Measurements from ENCODE around the gene DNMT3A.
A peak's percentile ranks its signal among the peaks of the same experiment; 100 is the strongest.

DNMT3A gene

GRCh38 chr2:25341753-25342371 is at the start of gene DNMT3A:
TSS of gene DNMT3A (minus strand) at chr2:25341925. CDS start at chr2:25313984, 27,941 bp downstream.
- peaks cover 2% of the 10 kb centered on the region; the same call in 1 of the 2 replicates for H3K4me1 ChIP-seq (ENCODE audit: control insufficient read depth, insufficient read depth, low read length)
- no peaks in the 10 kb centered on the region for H3K9me3 ChIP-seq (ENCODE audit: control insufficient read depth, insufficient read depth, low read length)
- no peak for DNase-seq (ENCODE audit: low read depth, low spot score)
- H3K27ac ChIP-seq (ENCODE audit: low read length): no peak within 1 kb of the TSS
- no peaks in the 10 kb centered on the region for H3K36me3 ChIP-seq (ENCODE audit: control insufficient read depth, insufficient read depth, low read length)
- no CpG with 5 or more reads among the region's 100 CpGs for WGBS (ENCODE audit: insufficient coverage, insufficient read length)
- peaks cover 4% of the 10 kb centered on the region; the same call in 1 of the 2 replicates for H3K27me3 ChIP-seq (ENCODE audit: control insufficient read depth, insufficient read depth, low read length)
- peak within 1 kb of the TSS; percentile 46; the same call in 1 of the 2 replicates for H3K4me3 ChIP-seq (ENCODE audit: low read length)

DNA sequence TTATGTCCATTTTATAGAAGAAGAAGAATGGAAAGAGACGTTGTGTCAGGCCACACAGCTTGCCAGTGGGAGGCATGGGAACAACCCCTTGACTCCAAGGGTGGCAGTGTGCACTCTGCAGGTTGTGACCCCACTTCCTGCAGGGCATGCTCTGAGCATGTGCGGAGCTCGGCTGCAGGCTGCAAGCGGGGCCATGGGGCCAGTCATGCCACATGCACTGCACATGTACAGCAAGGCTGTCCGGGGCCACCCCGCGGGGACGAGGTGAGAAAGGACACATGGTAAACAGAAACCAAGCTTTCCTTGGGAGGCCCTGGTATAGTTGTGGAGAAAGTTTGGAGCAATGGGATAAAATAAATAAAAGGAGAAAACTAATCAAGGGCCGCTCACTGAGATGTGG is 47.4 kb upstream of the DNMT3A start:
- H3K9me3 ChIP-seq (ENCODE audit: control insufficient read depth, insufficient read depth, low read length): no peaks in the 10 kb centered on the region
- no peaks in the 10 kb centered on the region for H3K27me3 ChIP-seq (ENCODE audit: control insufficient read depth, insufficient read depth, low read length)
- H3K4me3 ChIP-seq (ENCODE audit: low read length): no peak overlapping the region
- no peaks in the 10 kb centered on the region for H3K36me3 ChIP-seq (ENCODE audit: control insufficient read depth, insufficient read depth, low read length)
- no CpG with 5 or more reads among the region's 9 CpGs for WGBS (ENCODE audit: insufficient coverage, insufficient read length)
- H3K27ac ChIP-seq (ENCODE audit: low read length): no peak overlapping the region
- no peaks in the 10 kb centered on the region for H3K4me1 ChIP-seq (ENCODE audit: control insufficient read depth, insufficient read depth, low read length)
- no peak for DNase-seq (ENCODE audit: low read depth, low spot score)

DNA sequence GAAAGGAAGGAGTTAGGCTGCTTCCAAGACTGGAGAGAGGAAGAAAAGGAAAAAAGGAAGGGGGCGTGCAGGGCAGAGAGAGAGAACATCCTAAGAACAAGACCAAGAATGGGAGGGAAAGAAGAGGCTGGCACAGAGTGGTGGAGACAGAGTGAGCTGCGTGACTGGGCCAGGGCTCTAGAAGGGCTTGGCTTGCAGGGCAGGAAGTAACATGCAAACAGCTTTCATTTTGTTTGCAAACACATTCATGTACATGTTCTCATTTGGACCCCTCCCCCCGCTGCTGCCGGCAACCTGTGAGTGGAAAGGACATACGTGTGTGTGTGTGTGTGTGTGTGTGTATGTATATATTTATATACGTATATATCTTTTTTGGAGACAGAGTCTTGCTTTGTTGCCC is 46.8 kb upstream of the DNMT3A start:
- no peaks in the 10 kb centered on the region for H3K36me3 ChIP-seq (ENCODE audit: control insufficient read depth, insufficient read depth, low read length)
- no peak for DNase-seq (ENCODE audit: low read depth, low spot score)
- H3K4me1 ChIP-seq (ENCODE audit: control insufficient read depth, insufficient read depth, low read length): no peaks in the 10 kb centered on the region
- WGBS (ENCODE audit: insufficient coverage, insufficient read length): no CpG with 5 or more reads among the region's 6 CpGs
- no peaks in the 10 kb centered on the region for H3K27me3 ChIP-seq (ENCODE audit: control insufficient read depth, insufficient read depth, low read length)
- no peak overlapping the region for H3K27ac ChIP-seq (ENCODE audit: low read length)
- H3K4me3 ChIP-seq (ENCODE audit: low read length): no peak overlapping the region
- no peaks in the 10 kb centered on the region for H3K9me3 ChIP-seq (ENCODE audit: control insufficient read depth, insufficient read depth, low read length)

- DNase-seq (ENCODE audit: low read depth, low spot score): no peak
- Histone ChIP-seq H3K4me3 (ENCODE audit: low read length) (no peak overlapping the region), H3K27me3 (ENCODE audit: control insufficient read depth, insufficient read depth, low read length) (no peaks in the 10 kb centered on the region), H3K27ac (ENCODE audit: low read length) (no peak overlapping the region), H3K36me3 (ENCODE audit: control insufficient read depth, insufficient read depth, low read length) (no peaks in the 10 kb centered on the region), H3K4me1 (ENCODE audit: control insufficient read depth, insufficient read depth, low read length) (no peaks in the 10 kb centered on the region), H3K9me3 (ENCODE audit: control insufficient read depth, insufficient read depth, low read length) (no peaks in the 10 kb centered on the region)
- no CpG with 5 or more reads among the region's 17 CpGs for WGBS (ENCODE audit: insufficient coverage, insufficient read length)
Measured at GRCh38 chr2:25387876-25388449, 46.2 kb upstream of the DNMT3A start.

- H3K27me3 ChIP-seq (ENCODE audit: control insufficient read depth, insufficient read depth, low read length): no peaks in the 10 kb centered on the region
- no peak overlapping the region for H3K4me3 ChIP-seq (ENCODE audit: low read length)
- H3K4me1 ChIP-seq (ENCODE audit: control insufficient read depth, insufficient read depth, low read length): no peaks in the 10 kb centered on the region
- H3K27ac ChIP-seq (ENCODE audit: low read length): no peak overlapping the region
- no peaks in the 10 kb centered on the region for H3K36me3 ChIP-seq (ENCODE audit: control insufficient read depth, insufficient read depth, low read length)
- no CpG with 5 or more reads among the region's 19 CpGs for WGBS (ENCODE audit: insufficient coverage, insufficient read length)
- no peaks in the 10 kb centered on the region for H3K9me3 ChIP-seq (ENCODE audit: control insufficient read depth, insufficient read depth, low read length)
- no peak for DNase-seq (ENCODE audit: low read depth, low spot score)
Measured at GRCh38 chr2:25386971-25387875, 45.5 kb upstream of the DNMT3A start.

DNA sequence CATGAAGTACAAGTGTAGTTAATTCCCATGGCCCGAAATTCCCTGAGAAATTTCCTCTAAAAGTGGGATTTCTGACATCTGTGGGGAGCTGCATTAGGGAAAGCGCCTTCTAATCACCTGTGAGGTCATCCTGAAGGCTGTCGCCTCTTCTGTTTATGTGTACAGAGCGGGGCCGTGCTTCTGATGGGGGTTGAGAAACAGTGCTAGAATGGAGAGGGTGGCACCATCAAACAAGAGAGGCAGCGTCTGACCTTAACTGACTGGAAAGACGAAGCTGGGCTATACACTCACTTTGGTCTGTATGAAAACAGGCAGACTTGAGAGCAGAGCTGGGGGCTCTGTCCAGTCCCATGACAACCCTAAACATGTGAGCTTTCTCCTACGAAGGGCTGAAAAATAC is 44.2 kb upstream of the DNMT3A start:
- no peaks in the 10 kb centered on the region for H3K36me3 ChIP-seq (ENCODE audit: control insufficient read depth, insufficient read depth, low read length)
- no peak overlapping the region for H3K4me3 ChIP-seq (ENCODE audit: low read length)
- H3K27me3 ChIP-seq (ENCODE audit: control insufficient read depth, insufficient read depth, low read length): no peaks in the 10 kb centered on the region
- no peaks in the 10 kb centered on the region for H3K9me3 ChIP-seq (ENCODE audit: control insufficient read depth, insufficient read depth, low read length)
- WGBS (ENCODE audit: insufficient coverage, insufficient read length): no CpG with 5 or more reads among the region's 8 CpGs
- no peak overlapping the region for H3K27ac ChIP-seq (ENCODE audit: low read length)
- no peak for DNase-seq (ENCODE audit: low read depth, low spot score)
- H3K4me1 ChIP-seq (ENCODE audit: control insufficient read depth, insufficient read depth, low read length): no peaks in the 10 kb centered on the region

GRCh38 chr2:25383806-25384205 is 42.1 kb upstream of the DNMT3A start:
- WGBS (ENCODE audit: insufficient coverage, insufficient read length): no CpG with 5 or more reads among the region's 9 CpGs
- H3K4me3 ChIP-seq (ENCODE audit: low read length): no peak overlapping the region
- H3K27me3 ChIP-seq (ENCODE audit: control insufficient read depth, insufficient read depth, low read length): no peaks in the 10 kb centered on the region
- DNase-seq (ENCODE audit: low read depth, low spot score): no peak
- H3K9me3 ChIP-seq (ENCODE audit: control insufficient read depth, insufficient read depth, low read length): no peaks in the 10 kb centered on the region
- H3K4me1 ChIP-seq (ENCODE audit: control insufficient read depth, insufficient read depth, low read length): no peaks in the 10 kb centered on the region
- no peaks in the 10 kb centered on the region for H3K36me3 ChIP-seq (ENCODE audit: control insufficient read depth, insufficient read depth, low read length)
- no peak overlapping the region for H3K27ac ChIP-seq (ENCODE audit: low read length)

DNA sequence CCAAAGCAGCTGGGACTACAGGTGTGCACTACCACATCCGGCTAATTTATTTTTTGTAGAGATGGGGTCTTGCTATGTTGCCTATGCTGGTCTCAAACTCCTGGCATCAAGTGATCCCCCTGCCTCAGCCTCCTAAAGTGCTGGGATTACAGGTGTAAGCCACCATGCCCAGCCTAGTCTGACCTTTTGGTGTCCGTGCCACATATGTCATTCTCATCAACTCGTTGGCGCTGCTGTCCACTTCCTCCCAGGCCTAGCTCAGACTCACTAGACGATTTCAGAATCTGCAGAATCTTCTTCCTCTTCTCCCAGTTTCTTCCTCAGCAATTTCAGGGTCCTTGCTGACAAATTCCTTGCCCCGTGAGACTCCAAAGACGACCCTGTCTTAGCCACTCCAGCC is 39.8 kb upstream of the DNMT3A start:
- Histone ChIP-seq H3K36me3 (ENCODE audit: control insufficient read depth, insufficient read depth, low read length) (no peaks in the 10 kb centered on the region), H3K27me3 (ENCODE audit: control insufficient read depth, insufficient read depth, low read length) (no peaks in the 10 kb centered on the region), H3K27ac (ENCODE audit: low read length) (no peak overlapping the region), H3K9me3 (ENCODE audit: control insufficient read depth, insufficient read depth, low read length) (no peaks in the 10 kb centered on the region), H3K4me1 (ENCODE audit: control insufficient read depth, insufficient read depth, low read length) (peaks cover 4% of the 10 kb centered on the region; the same call in 1 of the 2 replicates), H3K4me3 (ENCODE audit: low read length) (no peak overlapping the region)
- DNase-seq (ENCODE audit: low read depth, low spot score): no peak
- WGBS (ENCODE audit: insufficient coverage, insufficient read length): no CpG with 5 or more reads among the region's 7 CpGs

GRCh38 chr2:25380586-25381375 is 39.1 kb upstream of the DNMT3A start:
- Histone ChIP-seq H3K27me3 (ENCODE audit: control insufficient read depth, insufficient read depth, low read length) (no peaks in the 10 kb centered on the region), H3K9me3 (ENCODE audit: control insufficient read depth, insufficient read depth, low read length) (no peaks in the 10 kb centered on the region), H3K27ac (ENCODE audit: low read length) (no peak overlapping the region), H3K4me3 (ENCODE audit: low read length) (no peak overlapping the region), H3K4me1 (ENCODE audit: control insufficient read depth, insufficient read depth, low read length) (peaks cover 8% of the 10 kb centered on the region; the same call in 1 of the 2 replicates), H3K36me3 (ENCODE audit: control insufficient read depth, insufficient read depth, low read length) (no peaks in the 10 kb centered on the region)
- WGBS (ENCODE audit: insufficient coverage, insufficient read length): no CpG with 5 or more reads among the region's 12 CpGs
- DNase-seq (ENCODE audit: low read depth, low spot score): no peak

DNA sequence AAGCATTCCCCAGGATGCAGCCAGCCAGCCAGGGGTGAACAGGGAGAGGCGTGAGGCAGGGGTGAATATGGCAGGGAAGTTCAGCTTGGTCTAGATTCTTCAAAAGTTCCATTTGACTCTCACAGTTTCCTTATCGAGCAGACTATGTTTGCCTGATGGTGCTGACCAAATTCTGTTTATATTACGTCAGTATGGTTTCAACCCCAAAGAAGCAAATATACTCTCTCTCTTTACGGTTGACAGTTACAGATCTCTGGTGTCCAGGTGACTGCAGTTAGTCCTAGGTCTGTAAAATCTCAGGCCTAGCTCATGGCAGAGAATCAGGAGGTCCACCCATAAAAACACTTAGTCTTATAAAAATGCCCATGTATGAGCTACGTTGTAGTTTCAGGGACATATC is 38.3 kb upstream of the DNMT3A start:
- Histone ChIP-seq H3K9me3 (ENCODE audit: control insufficient read depth, insufficient read depth, low read length) (no peaks in the 10 kb centered on the region), H3K27me3 (ENCODE audit: control insufficient read depth, insufficient read depth, low read length) (no peaks in the 10 kb centered on the region), H3K4me3 (ENCODE audit: low read length) (no peak overlapping the region), H3K4me1 (ENCODE audit: control insufficient read depth, insufficient read depth, low read length) (peaks cover 8% of the 10 kb centered on the region; the same call in 1 of the 2 replicates), H3K27ac (ENCODE audit: low read length) (no peak overlapping the region), H3K36me3 (ENCODE audit: control insufficient read depth, insufficient read depth, low read length) (no peaks in the 10 kb centered on the region)
- no CpG with 5 or more reads among the region's 5 CpGs for WGBS (ENCODE audit: insufficient coverage, insufficient read length)
- no peak for DNase-seq (ENCODE audit: low read depth, low spot score)
